Measurements from ENCODE around the gene MAGOHB.

DNA sequence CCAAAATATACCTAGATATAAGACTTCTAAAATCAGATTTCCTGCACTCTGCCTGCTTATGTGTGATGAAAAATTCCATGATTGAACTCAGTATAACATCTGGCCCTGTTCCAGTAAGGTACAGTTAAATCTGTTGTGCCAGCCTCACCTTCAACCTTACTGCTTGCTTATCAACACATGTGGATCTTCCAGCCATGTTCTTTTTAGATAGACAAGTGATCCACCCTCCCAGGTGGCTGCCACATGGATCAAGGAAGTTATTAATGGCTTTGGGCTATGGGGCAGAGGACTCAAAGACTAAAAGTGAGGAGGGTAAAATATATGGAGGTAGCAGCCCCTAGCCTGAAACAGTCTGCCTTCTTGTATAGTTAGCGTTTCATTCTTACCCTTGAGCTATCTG is 25.3 kb upstream of the MAGOHB start:
- TF ChIP-seq POLR2A (IDR thresholded peaks at IDR 0.05) (no peak), POLR2AphosphoS5 (IDR thresholded peaks at IDR 0.05) (no peak)
